ENCODE measurements around the gene CTIF. TPM values are rescaled to one million over a fixed set of nuclear protein-coding genes. Genes with fewer than 3 reads are reported as not detected.

CTIF gene
- total and polyA plus RNA-seq, 4 donors = 10.6 to 26.7 (median 12.3) TPM

DNA sequence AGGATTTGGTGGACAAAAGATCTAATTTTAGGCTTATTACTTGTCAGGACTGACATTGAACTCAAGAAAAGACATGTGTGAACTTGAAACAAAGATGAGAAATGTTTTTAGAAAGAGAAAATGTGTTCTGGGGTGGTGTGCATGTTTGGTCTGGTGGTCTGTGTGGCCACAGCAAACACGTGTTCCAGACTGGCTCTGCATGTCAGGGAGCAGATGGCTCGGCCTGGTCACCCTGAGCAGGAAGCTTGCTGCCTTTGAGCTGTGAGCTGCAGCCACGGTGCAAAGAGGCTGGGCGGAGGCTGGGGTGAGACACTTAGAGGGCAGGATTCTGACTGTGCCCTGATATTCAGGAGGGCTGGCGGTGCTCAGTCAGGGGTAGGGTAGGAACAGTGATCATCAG is 186.1 kb downstream of the CTIF start:
- H3K9me3 ChIP-seq (ENCODE audit: control insufficient read depth in 4 of 4, low read length in 3 of 4) = no peaks in the 10 kb centered on the region
- H3K27ac ChIP-seq (ENCODE audit: low read depth in 1 of 2, low read length in 2 of 2) = no peak overlapping the region
- TF ChIP-seq FOXA1 (IDR thresholded peaks at IDR 0.05) (no peak), GABPA (IDR thresholded peaks at IDR 0.05 in 1 of 2, conservative IDR thresholded peaks at IDR 0.05 in 1 of 2) (no peak), EGR1 (IDR thresholded peaks at IDR 0.05; ENCODE audit: low read depth in 2 of 2) (no peak), JUND (IDR thresholded peaks at IDR 0.05) (no peak), HNF4G (IDR thresholded peaks at IDR 0.05) (no peak), RAD21 (IDR thresholded peaks at IDR 0.05) (no peak), FOXA2 (IDR thresholded peaks at IDR 0.05) (no peak), SP1 (IDR thresholded peaks at IDR 0.05) (no peak), TAF1 (conservative IDR thresholded peaks at IDR 0.05) (no peak)
- TF ChIP-seq, protein P1, sequence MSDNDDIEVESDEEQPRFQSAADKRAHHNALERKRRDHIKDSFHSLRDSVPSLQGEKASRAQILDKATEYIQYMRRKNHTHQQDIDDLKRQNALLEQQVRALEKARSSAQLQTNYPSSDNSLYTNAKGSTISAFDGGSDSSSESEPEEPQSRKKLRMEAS (IDR thresholded peaks at IDR 0.05) = no peak
- TF ChIP-seq, protein P2, sequence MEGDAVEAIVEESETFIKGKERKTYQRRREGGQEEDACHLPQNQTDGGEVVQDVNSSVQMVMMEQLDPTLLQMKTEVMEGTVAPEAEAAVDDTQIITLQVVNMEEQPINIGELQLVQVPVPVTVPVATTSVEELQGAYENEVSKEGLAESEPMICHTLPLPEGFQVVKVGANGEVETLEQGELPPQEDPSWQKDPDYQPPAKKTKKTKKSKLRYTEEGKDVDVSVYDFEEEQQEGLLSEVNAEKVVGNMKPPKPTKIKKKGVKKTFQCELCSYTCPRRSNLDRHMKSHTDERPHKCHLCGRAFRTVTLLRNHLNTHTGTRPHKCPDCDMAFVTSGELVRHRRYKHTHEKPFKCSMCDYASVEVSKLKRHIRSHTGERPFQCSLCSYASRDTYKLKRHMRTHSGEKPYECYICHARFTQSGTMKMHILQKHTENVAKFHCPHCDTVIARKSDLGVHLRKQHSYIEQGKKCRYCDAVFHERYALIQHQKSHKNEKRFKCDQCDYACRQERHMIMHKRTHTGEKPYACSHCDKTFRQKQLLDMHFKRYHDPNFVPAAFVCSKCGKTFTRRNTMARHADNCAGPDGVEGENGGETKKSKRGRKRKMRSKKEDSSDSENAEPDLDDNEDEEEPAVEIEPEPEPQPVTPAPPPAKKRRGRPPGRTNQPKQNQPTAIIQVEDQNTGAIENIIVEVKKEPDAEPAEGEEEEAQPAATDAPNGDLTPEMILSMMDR (IDR thresholded peaks at IDR 0.05; ENCODE audit: low read depth, low read length, missing input control) = no peak
- TF ChIP-seq, protein P3, sequence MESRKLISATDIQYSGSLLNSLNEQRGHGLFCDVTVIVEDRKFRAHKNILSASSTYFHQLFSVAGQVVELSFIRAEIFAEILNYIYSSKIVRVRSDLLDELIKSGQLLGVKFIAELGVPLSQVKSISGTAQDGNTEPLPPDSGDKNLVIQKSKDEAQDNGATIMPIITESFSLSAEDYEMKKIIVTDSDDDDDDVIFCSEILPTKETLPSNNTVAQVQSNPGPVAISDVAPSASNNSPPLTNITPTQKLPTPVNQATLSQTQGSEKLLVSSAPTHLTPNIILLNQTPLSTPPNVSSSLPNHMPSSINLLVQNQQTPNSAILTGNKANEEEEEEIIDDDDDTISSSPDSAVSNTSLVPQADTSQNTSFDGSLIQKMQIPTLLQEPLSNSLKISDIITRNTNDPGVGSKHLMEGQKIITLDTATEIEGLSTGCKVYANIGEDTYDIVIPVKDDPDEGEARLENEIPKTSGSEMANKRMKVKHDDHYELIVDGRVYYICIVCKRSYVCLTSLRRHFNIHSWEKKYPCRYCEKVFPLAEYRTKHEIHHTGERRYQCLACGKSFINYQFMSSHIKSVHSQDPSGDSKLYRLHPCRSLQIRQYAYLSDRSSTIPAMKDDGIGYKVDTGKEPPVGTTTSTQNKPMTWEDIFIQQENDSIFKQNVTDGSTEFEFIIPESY (IDR thresholded peaks at IDR 0.05) = no peak
- H3K4me3 ChIP-seq (ENCODE audit: low read depth in 1 of 3, low read length in 3 of 3) = no peak overlapping the region
- no peaks in the 10 kb centered on the region for H3K4me1 ChIP-seq (ENCODE audit: control insufficient read depth in 4 of 4, insufficient read depth in 4 of 4, low read length in 3 of 4)
- no peak overlapping the region for H3K9ac ChIP-seq (ENCODE audit: low read depth in 1 of 2, low read length in 2 of 2)
- DNase-seq (ENCODE audit: low spot score) = no peak
- 87% methylated on average over 5 of the region's 5 CpGs for WGBS
- H3K27me3 ChIP-seq (ENCODE audit: control insufficient read depth in 4 of 4, insufficient read depth in 4 of 4, low read length in 3 of 4) = no peaks in the 10 kb centered on the region
- H3K36me3 ChIP-seq (ENCODE audit: control insufficient read depth in 4 of 4, insufficient read depth in 3 of 4, low read depth in 1 of 4, low read length in 3 of 4) = peaks cover 0 to 3% (median under 1%) of the 10 kb centered on the region in 4 donors

DNA sequence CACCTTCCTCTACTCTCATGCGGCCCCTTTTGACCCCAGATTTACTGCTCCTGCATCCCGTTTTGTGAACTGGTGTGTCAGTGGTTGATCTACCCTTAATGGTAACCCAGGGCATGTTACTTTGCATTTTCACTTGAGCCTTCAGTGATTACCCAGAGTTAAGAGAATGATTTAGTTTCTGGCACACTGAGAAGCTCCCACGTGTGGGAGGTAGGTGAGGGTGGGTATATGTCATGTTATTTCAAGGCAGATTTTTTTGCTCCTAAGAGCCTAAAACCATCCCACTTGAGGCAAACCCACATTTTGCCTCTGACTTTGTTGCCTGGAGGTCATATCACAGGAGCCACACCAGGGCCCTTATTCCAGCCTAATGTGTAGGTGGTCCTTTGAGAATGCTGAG is 186.7 kb downstream of the CTIF start:
- no peak for DNase-seq (ENCODE audit: low spot score)
- no peaks in the 10 kb centered on the region for H3K4me1 ChIP-seq (ENCODE audit: control insufficient read depth in 4 of 4, insufficient read depth in 4 of 4, low read length in 3 of 4)
- H3K9ac ChIP-seq (ENCODE audit: low read depth in 1 of 2, low read length in 2 of 2) = no peak overlapping the region
- 95% methylated on average over 3 of the region's 3 CpGs for WGBS
- no peaks in the 10 kb centered on the region for H3K9me3 ChIP-seq (ENCODE audit: control insufficient read depth in 4 of 4, low read length in 3 of 4)
- H3K4me3 ChIP-seq (ENCODE audit: low read depth in 1 of 3, low read length in 3 of 3) = no peak overlapping the region
- TF ChIP-seq, protein P4, sequence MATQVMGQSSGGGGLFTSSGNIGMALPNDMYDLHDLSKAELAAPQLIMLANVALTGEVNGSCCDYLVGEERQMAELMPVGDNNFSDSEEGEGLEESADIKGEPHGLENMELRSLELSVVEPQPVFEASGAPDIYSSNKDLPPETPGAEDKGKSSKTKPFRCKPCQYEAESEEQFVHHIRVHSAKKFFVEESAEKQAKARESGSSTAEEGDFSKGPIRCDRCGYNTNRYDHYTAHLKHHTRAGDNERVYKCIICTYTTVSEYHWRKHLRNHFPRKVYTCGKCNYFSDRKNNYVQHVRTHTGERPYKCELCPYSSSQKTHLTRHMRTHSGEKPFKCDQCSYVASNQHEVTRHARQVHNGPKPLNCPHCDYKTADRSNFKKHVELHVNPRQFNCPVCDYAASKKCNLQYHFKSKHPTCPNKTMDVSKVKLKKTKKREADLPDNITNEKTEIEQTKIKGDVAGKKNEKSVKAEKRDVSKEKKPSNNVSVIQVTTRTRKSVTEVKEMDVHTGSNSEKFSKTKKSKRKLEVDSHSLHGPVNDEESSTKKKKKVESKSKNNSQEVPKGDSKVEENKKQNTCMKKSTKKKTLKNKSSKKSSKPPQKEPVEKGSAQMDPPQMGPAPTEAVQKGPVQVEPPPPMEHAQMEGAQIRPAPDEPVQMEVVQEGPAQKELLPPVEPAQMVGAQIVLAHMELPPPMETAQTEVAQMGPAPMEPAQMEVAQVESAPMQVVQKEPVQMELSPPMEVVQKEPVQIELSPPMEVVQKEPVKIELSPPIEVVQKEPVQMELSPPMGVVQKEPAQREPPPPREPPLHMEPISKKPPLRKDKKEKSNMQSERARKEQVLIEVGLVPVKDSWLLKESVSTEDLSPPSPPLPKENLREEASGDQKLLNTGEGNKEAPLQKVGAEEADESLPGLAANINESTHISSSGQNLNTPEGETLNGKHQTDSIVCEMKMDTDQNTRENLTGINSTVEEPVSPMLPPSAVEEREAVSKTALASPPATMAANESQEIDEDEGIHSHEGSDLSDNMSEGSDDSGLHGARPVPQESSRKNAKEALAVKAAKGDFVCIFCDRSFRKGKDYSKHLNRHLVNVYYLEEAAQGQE (IDR thresholded peaks at IDR 0.05) = no peak
- peaks cover 0 to 3% (median 0%) of the 10 kb centered on the region in 4 donors for H3K36me3 ChIP-seq (ENCODE audit: control insufficient read depth in 4 of 4, insufficient read depth in 3 of 4, low read depth in 1 of 4, low read length in 3 of 4)
- H3K27ac ChIP-seq (ENCODE audit: low read depth in 1 of 2, low read length in 2 of 2) = no peak overlapping the region
- no peaks in the 10 kb centered on the region for H3K27me3 ChIP-seq (ENCODE audit: control insufficient read depth in 4 of 4, insufficient read depth in 4 of 4, low read length in 3 of 4)

All from liver (tissue), 9 donors.